Right lobe of liver (tissue), 4 donors: ENCODE data around the gene HEXB.

Source experiments
- POLR2A ChIP-seq: fragments of 450-650 bp; IDR thresholded peaks from one replicate; pipeline ENCODE4 v1.6.1; 2017; ENCODE audit warnings: antibody characterized with exemption, mild to moderate bottlenecking
- TF ChIP-seq, protein P1 (sequence below), 4 donors: fragments of 200-600 bp in 3 of 4; fragments of 450-650 bp in 1 of 4; IDR thresholded peaks; one replicate each; pipeline versions ENCODE4 v1.5.1 to v1.8.0; 2016 to 2022; ENCODE audit warnings: antibody characterized with exemption in 4 of 4, mild to moderate bottlenecking in 2 of 4
- donor health status: DM: no; HTN: no; CAD: no.
- donor health status: DM: no; HTN: no; CAD: no.
- donor health status: DM: no; HTN: yes; CAD: no.

GRCh38 chr5:74638544-74638969 is 46.5 kb upstream of the HEXB start:
- no peak for TF ChIP-seq POLR2A
- TF ChIP-seq, protein P1, sequence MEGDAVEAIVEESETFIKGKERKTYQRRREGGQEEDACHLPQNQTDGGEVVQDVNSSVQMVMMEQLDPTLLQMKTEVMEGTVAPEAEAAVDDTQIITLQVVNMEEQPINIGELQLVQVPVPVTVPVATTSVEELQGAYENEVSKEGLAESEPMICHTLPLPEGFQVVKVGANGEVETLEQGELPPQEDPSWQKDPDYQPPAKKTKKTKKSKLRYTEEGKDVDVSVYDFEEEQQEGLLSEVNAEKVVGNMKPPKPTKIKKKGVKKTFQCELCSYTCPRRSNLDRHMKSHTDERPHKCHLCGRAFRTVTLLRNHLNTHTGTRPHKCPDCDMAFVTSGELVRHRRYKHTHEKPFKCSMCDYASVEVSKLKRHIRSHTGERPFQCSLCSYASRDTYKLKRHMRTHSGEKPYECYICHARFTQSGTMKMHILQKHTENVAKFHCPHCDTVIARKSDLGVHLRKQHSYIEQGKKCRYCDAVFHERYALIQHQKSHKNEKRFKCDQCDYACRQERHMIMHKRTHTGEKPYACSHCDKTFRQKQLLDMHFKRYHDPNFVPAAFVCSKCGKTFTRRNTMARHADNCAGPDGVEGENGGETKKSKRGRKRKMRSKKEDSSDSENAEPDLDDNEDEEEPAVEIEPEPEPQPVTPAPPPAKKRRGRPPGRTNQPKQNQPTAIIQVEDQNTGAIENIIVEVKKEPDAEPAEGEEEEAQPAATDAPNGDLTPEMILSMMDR (IDR thresholded peaks at IDR 0.05): no peak
